Neural progenitor cell (in vitro differentiated cells): ENCODE data around the gene UCMA. TPM values are rescaled to one million over a fixed set of nuclear protein-coding genes. Genes with fewer than 3 reads are reported as not detected.
A peak's percentile ranks its signal among the peaks of the same experiment; 100 is the strongest.
"Not testable (repeated sequence)": the region's sequence is repeated elsewhere in the genome, so short reads cannot be mapped to it uniquely, and the experiment has no call there.

ENCODE experiments used
- DNase-seq: peaks from one replicate; pipeline ENCODE4 v3.0.0-alpha.2; 2016; ENCODE audit warnings: low spot score
- H2AFZ ChIP-seq: fragments of 200-600 bp; sonication (generic); replicated peaks from 2 replicates; pipeline ENCODE4 v1.6.1; 2016; ENCODE audit warnings: antibody characterized with exemption
- H3F3A ChIP-seq: fragments of 200-600 bp; sonication (generic); 2 replicates; pipeline ENCODE4 v1.6.1; 2016; ENCODE audit warnings: antibody characterized with exemption, low read depth
- H3K27ac ChIP-seq: fragments of 200-600 bp; sonication (generic); 2 replicates; pipeline ENCODE4 v1.5.1; 2016; ENCODE audit warnings: mild to moderate bottlenecking
- H3K27me3 ChIP-seq: fragments of 200-600 bp; sonication (generic); 2 replicates; pipeline ENCODE4 v1.6.1; 2016; ENCODE audit warnings: mild to moderate bottlenecking, moderate library complexity
- H3K36me3 ChIP-seq: fragments of 200-600 bp; sonication (generic); 2 replicates; pipeline ENCODE4 v1.5.1; 2016
- H3K4me1 ChIP-seq: fragments of 200-600 bp; sonication (generic); 2 replicates; pipeline ENCODE4 v1.6.1; 2016; ENCODE audit warnings: mixed run types
- H3K4me2 ChIP-seq: fragments of 200-600 bp; sonication (generic); 2 replicates; pipeline ENCODE4 v1.6.1; 2016
- H3K4me3 ChIP-seq: fragments of 200-600 bp; sonication (generic); 2 replicates; pipeline ENCODE4 v1.5.1; 2016
- H3K79me2 ChIP-seq: fragments of 200-600 bp; sonication (generic); 2 replicates; pipeline ENCODE4 v1.6.1; 2016; ENCODE audit warnings: low read depth
- H3K9ac ChIP-seq: fragments of 200-600 bp; sonication (generic); 2 replicates; pipeline ENCODE4 v1.6.1; 2016
- H3K9me3 ChIP-seq: fragments of 200-600 bp; sonication (generic); 2 replicates; pipeline ENCODE4 v1.5.1; 2016; ENCODE audit warnings: low read depth
- H4K20me1 ChIP-seq: fragments of 200-600 bp; sonication (generic); 2 replicates; pipeline ENCODE4 v1.6.1; 2016; ENCODE audit warnings: low read depth
- H3K27ac Mint-ChIP-seq: 3 replicates; pipeline ENCODE4 v1.8.0; 2021; ENCODE audit warnings: mixed read lengths
- H3K27me3 Mint-ChIP-seq: 2 replicates; pipeline ENCODE4 v1.8.0; 2022; ENCODE audit warnings: low read depth, mild to moderate bottlenecking, inconsistent platforms, moderate library complexity, mixed read lengths; ENCODE audit not compliant: insufficient read depth
- H3K36me3 Mint-ChIP-seq: 3 replicates; pipeline ENCODE4 v1.8.0; 2021; ENCODE audit warnings: mixed read lengths
- H3K4me1 Mint-ChIP-seq: 3 replicates; pipeline ENCODE4 v1.8.0; 2021; ENCODE audit warnings: mixed read lengths
- H3K4me3 Mint-ChIP-seq: 3 replicates; pipeline ENCODE4 v1.8.0; 2021; ENCODE audit warnings: mild to moderate bottlenecking, moderate library complexity, mixed read lengths
- H3K9me3 Mint-ChIP-seq: 3 replicates; pipeline ENCODE4 v1.8.0; 2020; ENCODE audit warnings: mixed read lengths
- EZH2 ChIP-seq: fragments of 200-600 bp; sonication (generic); IDR thresholded peaks from 2 replicates; pipeline ENCODE4 v1.6.1; 2017; ENCODE audit warnings: antibody characterized with exemption, mild to moderate bottlenecking, moderate library complexity
- EZH2phosphoT487 ChIP-seq: fragments of 200-600 bp; sonication (generic); IDR thresholded peaks from 2 replicates; pipeline ENCODE4 v1.6.1; 2017; ENCODE audit warnings: antibody characterized with exemption
- total RNA-seq: library from RNA; depleted of rRNA; stranded (reverse); fragments of >200 nt; gene quantifications from 2 replicates; pipeline ENCODE4 v1.2.3, GENCODE V29; 2015; ENCODE audit warnings: low replicate concordance
- TF ChIP-seq, protein P1 (sequence below): fragments of 200-600 bp; sonication (generic); IDR thresholded peaks from 2 replicates; pipeline ENCODE4 v1.5.1; 2017; ENCODE audit warnings: antibody characterized with exemption, mild to moderate bottlenecking

Gene UCMA
- total RNA-seq, 1 donor from 2014 or later = not detected

DNA sequence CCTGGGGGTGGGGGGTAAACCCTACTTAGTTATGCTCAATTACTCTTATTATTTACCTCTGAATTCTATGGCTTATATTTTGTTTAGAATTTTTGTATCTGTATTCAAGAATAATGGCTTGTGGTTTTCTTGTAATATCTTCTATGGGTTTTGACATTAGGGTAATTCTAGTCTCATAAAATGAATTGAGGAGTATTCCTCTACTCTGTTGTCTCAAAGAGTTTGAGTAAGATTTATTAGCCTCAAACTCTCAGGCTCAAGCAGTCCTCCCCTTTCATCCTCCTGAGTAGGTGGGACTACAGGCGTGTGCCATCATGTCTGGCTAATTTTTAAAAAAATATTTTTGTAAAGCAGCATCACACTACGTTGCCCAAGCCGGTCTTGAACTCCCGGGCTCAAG is 19.6 kb upstream of the UCMA start:
- peaks cover 4% of the 10 kb centered on the region for H3K27me3 Mint-ChIP-seq

DNA sequence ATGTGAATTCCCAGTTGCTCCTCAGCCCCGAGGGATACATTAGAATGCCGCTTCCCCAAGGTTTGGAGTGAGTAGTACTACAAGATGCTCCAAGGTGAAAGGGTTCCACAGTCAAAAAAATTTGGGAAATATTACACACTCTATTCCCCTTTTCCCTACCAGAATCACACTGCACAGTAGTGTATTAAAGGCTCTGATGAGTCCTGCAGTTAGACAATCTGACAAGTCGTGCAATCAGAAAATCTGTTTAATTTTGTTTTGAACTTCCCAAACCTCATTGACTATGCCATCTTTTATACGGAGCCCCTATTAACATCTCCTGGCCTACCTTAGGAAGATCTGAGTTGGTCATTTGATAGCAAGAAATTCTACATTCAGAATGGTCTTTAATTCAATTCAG is 13.6 kb upstream of the UCMA start:
- Histone ChIP-seq H3K36me3 (no peaks in the 10 kb centered on the region), H3K79me2 (no peaks in the 10 kb centered on the region), H3F3A (no peaks in the 10 kb centered on the region), H3K27ac (no peak overlapping the region), H3K4me1 (no peaks in the 10 kb centered on the region), H3K9me3 (no peaks in the 10 kb centered on the region), H3K4me3 (no peak overlapping the region), H3K4me2 (no peak overlapping the region), H3K27me3 (no peaks in the 10 kb centered on the region), H3K9ac (no peak overlapping the region), H4K20me1 (no peaks in the 10 kb centered on the region), H2AFZ (peak overlapping the region; percentile 1)
- Mint-ChIP-seq H3K4me1 (no peaks in the 10 kb centered on the region), H3K27me3 (peaks cover 6% of the 10 kb centered on the region), H3K9me3 (no peaks in the 10 kb centered on the region), H3K27ac (no peak overlapping the region), H3K36me3 (no peaks in the 10 kb centered on the region), H3K4me3 (no peak overlapping the region)
- no peak for DNase-seq
- TF ChIP-seq, protein P1, sequence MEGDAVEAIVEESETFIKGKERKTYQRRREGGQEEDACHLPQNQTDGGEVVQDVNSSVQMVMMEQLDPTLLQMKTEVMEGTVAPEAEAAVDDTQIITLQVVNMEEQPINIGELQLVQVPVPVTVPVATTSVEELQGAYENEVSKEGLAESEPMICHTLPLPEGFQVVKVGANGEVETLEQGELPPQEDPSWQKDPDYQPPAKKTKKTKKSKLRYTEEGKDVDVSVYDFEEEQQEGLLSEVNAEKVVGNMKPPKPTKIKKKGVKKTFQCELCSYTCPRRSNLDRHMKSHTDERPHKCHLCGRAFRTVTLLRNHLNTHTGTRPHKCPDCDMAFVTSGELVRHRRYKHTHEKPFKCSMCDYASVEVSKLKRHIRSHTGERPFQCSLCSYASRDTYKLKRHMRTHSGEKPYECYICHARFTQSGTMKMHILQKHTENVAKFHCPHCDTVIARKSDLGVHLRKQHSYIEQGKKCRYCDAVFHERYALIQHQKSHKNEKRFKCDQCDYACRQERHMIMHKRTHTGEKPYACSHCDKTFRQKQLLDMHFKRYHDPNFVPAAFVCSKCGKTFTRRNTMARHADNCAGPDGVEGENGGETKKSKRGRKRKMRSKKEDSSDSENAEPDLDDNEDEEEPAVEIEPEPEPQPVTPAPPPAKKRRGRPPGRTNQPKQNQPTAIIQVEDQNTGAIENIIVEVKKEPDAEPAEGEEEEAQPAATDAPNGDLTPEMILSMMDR = no peak
- TF ChIP-seq EZH2phosphoT487 (no peak), EZH2 (no peak)

More for the DNA sequence above, 19.6 kb upstream of the UCMA start:
- H3K36me3 ChIP-seq = no peaks in the 10 kb centered on the region
- peaks cover 6% of the 10 kb centered on the region for H3K9me3 Mint-ChIP-seq
- no peak overlapping the region for H3K4me3 ChIP-seq
- H3K4me3 Mint-ChIP-seq = no peak overlapping the region
- no peak overlapping the region for H3K27ac Mint-ChIP-seq
- no peaks in the 10 kb centered on the region for H3K79me2 ChIP-seq
- H2AFZ ChIP-seq = no peak overlapping the region
- H3K9ac ChIP-seq = no peak overlapping the region
- no peak for DNase-seq
- no peak overlapping the region for H3K4me2 ChIP-seq
- no peaks in the 10 kb centered on the region for H4K20me1 ChIP-seq
- H3K27ac ChIP-seq = no peak overlapping the region
- TF ChIP-seq, protein P1 = no peak
- no peak for TF ChIP-seq EZH2
- no peaks in the 10 kb centered on the region for H3K36me3 Mint-ChIP-seq
- no peaks in the 10 kb centered on the region for H3F3A ChIP-seq
- H3K27me3 ChIP-seq = no peaks in the 10 kb centered on the region
- H3K9me3 ChIP-seq = no peaks in the 10 kb centered on the region
- H3K4me1 Mint-ChIP-seq = peaks cover 5% of the 10 kb centered on the region
- H3K4me1 ChIP-seq = no peaks in the 10 kb centered on the region

DNA sequence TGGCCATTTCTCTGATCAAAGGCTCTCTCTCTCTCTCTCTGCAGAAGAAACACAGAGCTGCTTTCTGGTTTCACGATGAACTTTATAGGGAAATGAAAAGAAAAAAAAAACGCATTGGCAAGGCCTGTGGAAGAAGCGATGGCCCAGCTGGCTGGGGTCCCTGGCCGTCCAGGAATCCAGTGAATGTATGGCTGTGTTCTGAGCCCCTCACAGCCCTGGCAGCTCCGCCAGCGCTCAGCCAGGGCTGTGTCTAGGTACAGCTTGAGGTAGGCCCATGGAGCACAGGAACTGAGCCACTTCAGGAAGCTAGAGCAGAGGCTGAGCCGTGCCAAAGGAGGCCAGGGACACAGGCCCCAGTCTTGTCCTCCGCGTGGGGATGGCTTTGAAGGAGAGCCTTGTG is 13.1 kb upstream of the UCMA start:
- H3K4me1 ChIP-seq = no peaks in the 10 kb centered on the region
- H3K27ac ChIP-seq = no peak overlapping the region
- TF ChIP-seq, protein P1 = no peak
- TF ChIP-seq EZH2phosphoT487 (no peak), EZH2 (no peak)
- H4K20me1 ChIP-seq = no peaks in the 10 kb centered on the region
- no peak for DNase-seq
- H3K27me3 ChIP-seq = no peaks in the 10 kb centered on the region
- peak overlapping the region; percentile 1 for H2AFZ ChIP-seq
- no peaks in the 10 kb centered on the region for H3K79me2 ChIP-seq
- H3K36me3 ChIP-seq = no peaks in the 10 kb centered on the region
- Mint-ChIP-seq H3K4me1 (no peaks in the 10 kb centered on the region), H3K27me3 (peaks cover 6% of the 10 kb centered on the region), H3K27ac (peak overlapping the region; percentile 82), H3K9me3 (no peaks in the 10 kb centered on the region), H3K36me3 (no peaks in the 10 kb centered on the region), H3K4me3 (no peak overlapping the region)
- H3K9ac ChIP-seq = no peak overlapping the region
- H3K4me3 ChIP-seq = no peak overlapping the region
- no peak overlapping the region for H3K4me2 ChIP-seq
- H3F3A ChIP-seq = no peaks in the 10 kb centered on the region
- no peaks in the 10 kb centered on the region for H3K9me3 ChIP-seq

DNA sequence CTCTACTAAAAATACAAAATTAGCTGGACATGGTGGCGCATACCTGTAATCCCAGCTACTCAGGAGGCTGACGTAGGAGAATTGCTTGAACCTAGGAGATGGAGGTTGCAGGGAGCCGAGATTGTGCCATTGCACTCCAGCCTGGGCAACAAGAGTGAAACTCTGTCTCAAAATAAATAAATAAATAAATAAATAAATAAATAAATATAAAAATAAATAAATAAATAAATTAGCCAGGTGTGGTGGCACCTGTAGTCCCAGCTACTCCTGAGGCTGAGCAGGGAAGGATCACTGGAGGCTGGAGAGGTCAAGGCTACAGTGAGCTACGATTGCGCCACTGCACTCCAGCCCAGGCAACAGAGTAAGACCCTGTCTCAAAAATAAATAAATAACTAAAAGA is 8.1 kb upstream of the UCMA start:
- H3K27ac ChIP-seq, DNase-seq, H3K9ac ChIP-seq, H3K27ac Mint-ChIP-seq, H3K4me2 ChIP-seq, H3K9me3 ChIP-seq, H3K79me2 ChIP-seq, H3K9me3 Mint-ChIP-seq, H4K20me1 ChIP-seq, H3K4me1 Mint-ChIP-seq, H3K36me3 Mint-ChIP-seq, H3F3A ChIP-seq, H3K4me3 ChIP-seq, H3K27me3 ChIP-seq, H3K4me1 ChIP-seq, H3K4me3 Mint-ChIP-seq, H3K27me3 Mint-ChIP-seq, H2AFZ ChIP-seq, H3K36me3 ChIP-seq: not testable (repeated sequence)
